Measurements from ENCODE around the gene ZNF132.

Gene ZNF132

GRCh38 chr19:58400916-58401839, 38.8 kb downstream of the ZNF132 start:
- peak; percentile 100 for DNase-seq (ENCODE audit: insufficient read length)
- peak; percentile 99 for FAIRE-seq
- peak; percentile 67 for TF ChIP-seq TAF1 (IDR thresholded peaks at IDR 0.05; ENCODE audit: borderline replicate concordance, low read depth, low read length)
- TF ChIP-seq POLR2AphosphoS5 (IDR thresholded peaks at IDR 0.05; ENCODE audit: low read depth, low read length), result peak; percentile 76
- peak; percentile 83; the same call in 1 of the 2 replicates for TF ChIP-seq POLR2A (IDR thresholded peaks at IDR 0.05; ENCODE audit: low read depth, low read length)

- TF ChIP-seq POLR2A (IDR thresholded peaks at IDR 0.05; ENCODE audit: low read depth, low read length) (no peak), TAF1 (IDR thresholded peaks at IDR 0.05; ENCODE audit: borderline replicate concordance, low read depth, low read length) (no peak), POLR2AphosphoS5 (IDR thresholded peaks at IDR 0.05; ENCODE audit: low read depth, low read length) (no peak)
- DNase-seq (ENCODE audit: insufficient read length), result no peak
- no peak for FAIRE-seq
Observed at GRCh38 chr19:58400316-58400915, 39.5 kb downstream of the ZNF132 start.

GRCh38 chr19:58399903-58400302, 40.0 kb downstream of the ZNF132 start:
- FAIRE-seq, result no peak
- TF ChIP-seq POLR2AphosphoS5 (IDR thresholded peaks at IDR 0.05; ENCODE audit: low read depth, low read length) (no peak), POLR2A (IDR thresholded peaks at IDR 0.05; ENCODE audit: low read depth, low read length) (no peak), TAF1 (IDR thresholded peaks at IDR 0.05; ENCODE audit: borderline replicate concordance, low read depth, low read length) (no peak)
- no peak for DNase-seq (ENCODE audit: insufficient read length)

- DNase-seq (ENCODE audit: insufficient read length), result no peak
- FAIRE-seq, result no peak
- TF ChIP-seq POLR2AphosphoS5 (IDR thresholded peaks at IDR 0.05; ENCODE audit: low read depth, low read length), result no peak
- no peak for TF ChIP-seq TAF1 (IDR thresholded peaks at IDR 0.05; ENCODE audit: borderline replicate concordance, low read depth, low read length)
- TF ChIP-seq POLR2A (IDR thresholded peaks at IDR 0.05; ENCODE audit: low read depth, low read length), result no peak
Observed at GRCh38 chr19:58398545-58398944, 41.4 kb downstream of the ZNF132 start.

DNA sequence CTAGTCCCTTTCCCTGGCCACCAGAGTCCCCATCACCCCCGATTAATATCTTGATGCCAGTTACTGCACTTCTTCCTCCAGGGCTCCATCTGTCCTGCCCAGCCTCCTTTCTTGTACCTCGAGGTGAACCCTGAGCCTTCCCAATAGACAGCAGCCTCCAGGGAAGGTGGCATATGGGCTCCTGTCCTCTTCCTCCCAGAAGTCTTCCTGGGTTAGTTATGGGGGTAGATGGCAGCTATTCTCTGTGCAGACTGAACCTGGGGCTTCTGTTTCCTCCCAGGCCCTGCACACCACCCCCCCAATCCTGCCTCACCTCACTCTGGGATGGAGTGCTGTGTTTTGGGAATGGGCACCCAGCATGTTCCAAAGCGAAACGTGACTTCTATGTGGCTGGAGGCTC, 41.9 kb downstream of the ZNF132 start:
- no peak for FAIRE-seq
- no peak for DNase-seq (ENCODE audit: insufficient read length)
- TF ChIP-seq TAF1 (IDR thresholded peaks at IDR 0.05; ENCODE audit: borderline replicate concordance, low read depth, low read length) (no peak), POLR2AphosphoS5 (IDR thresholded peaks at IDR 0.05; ENCODE audit: low read depth, low read length) (no peak), POLR2A (IDR thresholded peaks at IDR 0.05; ENCODE audit: low read depth, low read length) (no peak)

- FAIRE-seq (no peak), DNase-seq (ENCODE audit: insufficient read length) (no peak)
- no peak for TF ChIP-seq POLR2AphosphoS5 (IDR thresholded peaks at IDR 0.05; ENCODE audit: low read depth, low read length)
- TF ChIP-seq POLR2A (IDR thresholded peaks at IDR 0.05; ENCODE audit: low read depth, low read length), result no peak
- no peak for TF ChIP-seq TAF1 (IDR thresholded peaks at IDR 0.05; ENCODE audit: borderline replicate concordance, low read depth, low read length)
Observed at GRCh38 chr19:58397533-58398037, 42.4 kb downstream of the ZNF132 start.

- FAIRE-seq, result no peak
- no peak for DNase-seq (ENCODE audit: insufficient read length)
- no peak for TF ChIP-seq POLR2AphosphoS5 (IDR thresholded peaks at IDR 0.05; ENCODE audit: low read depth, low read length)
- TF ChIP-seq POLR2A (IDR thresholded peaks at IDR 0.05; ENCODE audit: low read depth, low read length), result no peak
- no peak for TF ChIP-seq TAF1 (IDR thresholded peaks at IDR 0.05; ENCODE audit: borderline replicate concordance, low read depth, low read length)
Observed at GRCh38 chr19:58396691-58397532, 43.0 kb downstream of the ZNF132 start.

GRCh38 chr19:58395979-58396627, 43.9 kb downstream of the ZNF132 start:
- no peak for DNase-seq (ENCODE audit: insufficient read length)
- no peak for FAIRE-seq
- TF ChIP-seq POLR2AphosphoS5 (IDR thresholded peaks at IDR 0.05; ENCODE audit: low read depth, low read length), result no peak; the same call in 1 of the 2 replicates
- no peak for TF ChIP-seq TAF1 (IDR thresholded peaks at IDR 0.05; ENCODE audit: borderline replicate concordance, low read depth, low read length)
- TF ChIP-seq POLR2A (IDR thresholded peaks at IDR 0.05; ENCODE audit: low read depth, low read length), result no peak

DNA sequence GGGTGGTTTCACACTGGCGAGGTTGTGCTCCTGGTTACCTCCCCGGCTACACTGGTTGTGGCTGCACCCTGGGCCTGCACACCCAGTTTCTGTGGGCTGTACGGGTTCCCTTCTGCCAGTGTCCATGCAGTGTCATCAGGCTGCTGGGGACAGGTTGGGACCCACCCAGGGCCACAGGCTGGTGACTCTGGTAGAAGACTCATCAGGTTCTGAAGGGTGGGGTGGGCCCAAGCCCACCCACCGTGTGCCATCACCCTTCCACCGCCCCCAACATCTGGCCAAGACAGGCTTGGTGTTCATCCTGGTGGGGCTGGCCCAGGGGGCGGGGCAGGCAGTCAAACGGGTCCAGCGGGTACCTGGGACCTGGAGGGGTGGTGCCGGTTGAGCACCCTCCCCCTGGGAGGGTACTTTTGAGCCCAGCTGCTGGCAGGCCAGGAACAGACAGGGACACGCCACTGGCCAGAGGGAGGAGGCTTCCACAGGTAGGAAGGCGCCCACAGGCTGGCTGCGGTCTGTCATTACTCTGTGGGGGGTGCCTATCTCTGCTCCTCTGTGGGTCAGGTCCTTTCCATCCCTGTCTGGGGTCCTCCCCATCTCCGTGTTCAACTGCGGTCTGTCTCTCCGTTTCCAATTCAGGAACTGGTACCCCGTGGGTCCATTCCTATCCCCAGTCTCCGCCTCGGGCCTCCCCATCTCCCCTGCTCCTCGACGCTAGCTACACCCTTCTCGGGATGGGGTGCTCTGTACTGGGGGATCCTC, 44.6 kb downstream of the ZNF132 start, which contains the start of gene RNF225:
RNF225 (plus strand) TSS at position 437 of the 759 bp plus-strand sequence. CDS start 434 bp downstream, outside the sequence.
- no peak for FAIRE-seq
- DNase-seq (ENCODE audit: insufficient read length), result no peak
- TF ChIP-seq TAF1 (IDR thresholded peaks at IDR 0.05; ENCODE audit: borderline replicate concordance, low read depth, low read length), result no peak
- peak; percentile 77 for TF ChIP-seq POLR2A (IDR thresholded peaks at IDR 0.05; ENCODE audit: low read depth, low read length)
- peak; percentile 82 for TF ChIP-seq POLR2AphosphoS5 (IDR thresholded peaks at IDR 0.05; ENCODE audit: low read depth, low read length)

GRCh38 chr19:58394821-58395219, 45.1 kb downstream of the ZNF132 start:
- FAIRE-seq (no peak), DNase-seq (ENCODE audit: insufficient read length) (no peak)
- no peak; the same call in 1 of the 2 replicates for TF ChIP-seq POLR2AphosphoS5 (IDR thresholded peaks at IDR 0.05; ENCODE audit: low read depth, low read length)
- TF ChIP-seq POLR2A (IDR thresholded peaks at IDR 0.05; ENCODE audit: low read depth, low read length), result no peak
- TF ChIP-seq TAF1 (IDR thresholded peaks at IDR 0.05; ENCODE audit: borderline replicate concordance, low read depth, low read length), result no peak

Data from GM12892 (cell line).